H7 (cell line): ENCODE results near the gene IL1RAPL2. TPM values are rescaled to one million over a fixed set of nuclear protein-coding genes. Genes with fewer than 3 reads are reported as not detected.
A peak's percentile ranks its signal among the peaks of the same experiment; 100 is the strongest.
"Not testable (repeated sequence)": the region's sequence is repeated elsewhere in the genome, so short reads cannot be mapped to it uniquely, and the experiment has no call there.

Experiments used
- DNase-seq: peaks from one replicate; pipeline ENCODE4 v3.0.0; 2012
- H3K27me3 ChIP-seq: 2 replicates; pipeline ENCODE4 v1.6.0; 2011; ENCODE audit warnings: mild to moderate bottlenecking, low read length; ENCODE audit not compliant: control insufficient read depth, insufficient read depth
- H3K36me3 ChIP-seq: replicated peaks from 2 replicates; pipeline ENCODE4 v1.5.1; 2011; ENCODE audit warnings: low read length; ENCODE audit not compliant: control insufficient read depth, insufficient read depth
- H3K4me3 ChIP-seq: 2 replicates; pipeline ENCODE4 v1.5.1; 2011; ENCODE audit warnings: low read depth, mild to moderate bottlenecking, control low read depth, low read length, moderate library complexity; ENCODE audit not compliant: insufficient read depth
- total RNA-seq: library from RNA; depleted of rRNA; stranded (reverse); fragments of >200 nt; shearing (Covaris generic); gene quantifications from 2 replicates; pipeline ENCODE4 v1.2.3, GENCODE V29; 2014; rRNA removed

Gene IL1RAPL2
- total RNA-seq: 0.03 and 0.22 TPM in 2 replicates

- peaks cover 66% of the 10 kb centered on the region for H3K27me3 ChIP-seq
- H3K36me3 ChIP-seq: no peaks in the 10 kb centered on the region
- DNase-seq: peak; percentile 43
- H3K4me3 ChIP-seq: peak within 1 kb of the TSS; percentile 53
Measured at GRCh38 chrX:104565791-104566680, at the start of gene IL1RAPL2. TSS of gene IL1RAPL2 (plus strand) at chrX:104566199.

- DNase-seq: peak; percentile 4
- Histone ChIP-seq H3K27me3 (no peaks in the 10 kb centered on the region), H3K36me3 (no peaks in the 10 kb centered on the region), H3K4me3 (no peak overlapping the region)
Measured at GRCh38 chrX:104522386-104522785, 43.6 kb upstream of the IL1RAPL2 start.

- Histone ChIP-seq H3K36me3 (no peaks in the 10 kb centered on the region), H3K27me3 (no peaks in the 10 kb centered on the region), H3K4me3 (no peak overlapping the region)
- no peak for DNase-seq
Measured at GRCh38 chrX:104523858-104524257, 42.1 kb upstream of the IL1RAPL2 start.

- H3K36me3 ChIP-seq: no peaks in the 10 kb centered on the region
- no peak for DNase-seq
- no peak overlapping the region for H3K4me3 ChIP-seq
Measured at GRCh38 chrX:104539081-104539480, 26.9 kb upstream of the IL1RAPL2 start.

GRCh38 chrX:104542447-104542846 lies 23.6 kb upstream of the IL1RAPL2 start:
- H3K36me3 ChIP-seq, DNase-seq, H3K27me3 ChIP-seq, H3K4me3 ChIP-seq: not testable (repeated sequence)

More at GRCh38 chrX:104539081-104539480, 26.9 kb upstream of the IL1RAPL2 start:
- H3K27me3 ChIP-seq: no peaks in the 10 kb centered on the region

- Histone ChIP-seq H3K27me3 (peaks cover 54% of the 10 kb centered on the region), H3K4me3 (no peak overlapping the region), H3K36me3 (no peaks in the 10 kb centered on the region)
- no peak for DNase-seq
Measured at GRCh38 chrX:104564335-104564734, 1.7 kb upstream of the IL1RAPL2 start.

- H3K36me3 ChIP-seq: no peaks in the 10 kb centered on the region
- DNase-seq: peak; percentile 2
- H3K4me3 ChIP-seq: peak overlapping the region; percentile 9; the same call in 1 of the 2 replicates
- H3K27me3 ChIP-seq: peaks cover 61% of the 10 kb centered on the region
Measured at GRCh38 chrX:104564921-104565703, 887 bp upstream of the IL1RAPL2 start.

- Histone ChIP-seq H3K36me3 (no peaks in the 10 kb centered on the region), H3K4me3 (peak overlapping the region; percentile 53), H3K27me3 (peaks cover 67% of the 10 kb centered on the region)
- peak; percentile 36 for DNase-seq
Measured at GRCh38 chrX:104566681-104567501, 892 bp downstream of the IL1RAPL2 start.

GRCh38 chrX:104567506-104567905 lies 1.5 kb downstream of the IL1RAPL2 start:
- peaks cover 67% of the 10 kb centered on the region for H3K27me3 ChIP-seq
- no peaks in the 10 kb centered on the region for H3K36me3 ChIP-seq
- DNase-seq: no peak
- H3K4me3 ChIP-seq: peak overlapping the region; percentile 53; the same call in 1 of the 2 replicates

GRCh38 chrX:104568304-104568915 lies 2.4 kb downstream of the IL1RAPL2 start:
- Histone ChIP-seq H3K27me3 (peaks cover 67% of the 10 kb centered on the region), H3K4me3 (peak overlapping the region; percentile 36; the same call in 1 of the 2 replicates)
- DNase-seq: peak; percentile 2

GRCh38 chrX:104618106-104618895 lies 52.3 kb downstream of the IL1RAPL2 start:
- Histone ChIP-seq H3K36me3 (no peaks in the 10 kb centered on the region), H3K4me3 (no peak overlapping the region), H3K27me3 (no peaks in the 10 kb centered on the region)
- DNase-seq: no peak

More at GRCh38 chrX:104568304-104568915, 2.4 kb downstream of the IL1RAPL2 start:
- no peaks in the 10 kb centered on the region for H3K36me3 ChIP-seq

GRCh38 chrX:104621781-104622180 lies 55.8 kb downstream of the IL1RAPL2 start:
- Histone ChIP-seq H3K4me3 (no peak overlapping the region), H3K36me3 (no peaks in the 10 kb centered on the region), H3K27me3 (no peaks in the 10 kb centered on the region)
- no peak for DNase-seq

- Histone ChIP-seq H3K4me3 (no peak overlapping the region), H3K36me3 (no peaks in the 10 kb centered on the region), H3K27me3 (no peaks in the 10 kb centered on the region; the same call in 1 of the 2 replicates)
- DNase-seq: peak; percentile 35
Measured at GRCh38 chrX:104641176-104641575, 75.2 kb downstream of the IL1RAPL2 start.
